ENCODE results near the gene ZNF444. TPM values are rescaled to one million over a fixed set of nuclear protein-coding genes. Genes with fewer than 3 reads are reported as not detected.

ZNF444 gene
- total RNA-seq, 1 donor from 2014 or later, result 10.2 TPM

GRCh38 chr19:56106993-56107392, 34.1 kb upstream of the ZNF444 start:
- no peak for FAIRE-seq
- DNase-seq (ENCODE audit: low spot score in 2 of 2), result no peak

GRCh38 chr19:56107626-56108351, 33.3 kb upstream of the ZNF444 start:
- no peak for DNase-seq (ENCODE audit: low spot score in 2 of 2)
- FAIRE-seq, result no peak

GRCh38 chr19:56108447-56109195, 32.5 kb upstream of the ZNF444 start:
- no peak for FAIRE-seq
- DNase-seq (ENCODE audit: low spot score in 2 of 2), result no peak

- FAIRE-seq (no peak), DNase-seq (ENCODE audit: low spot score in 2 of 2) (no peak)
Observed at GRCh38 chr19:56109226-56109625, 31.9 kb upstream of the ZNF444 start.

GRCh38 chr19:56110515-56111448, 30.3 kb upstream of the ZNF444 start:
- FAIRE-seq (no peak), DNase-seq (ENCODE audit: low spot score in 2 of 2) (no peak)

- FAIRE-seq, result no peak
Observed at GRCh38 chr19:56111601-56112312, 29.3 kb upstream of the ZNF444 start.

GRCh38 chr19:56112313-56112709, 28.8 kb upstream of the ZNF444 start:
- no peak for FAIRE-seq

More at GRCh38 chr19:56111601-56112312, 29.3 kb upstream of the ZNF444 start:
- peak in 1 of 2 donors; percentile 61 for DNase-seq (ENCODE audit: low spot score in 2 of 2)

GRCh38 chr19:56113074-56113632, 27.9 kb upstream of the ZNF444 start:
- no peak for DNase-seq (ENCODE audit: low spot score in 2 of 2)
- FAIRE-seq, result no peak

More at GRCh38 chr19:56112313-56112709, 28.8 kb upstream of the ZNF444 start:
- DNase-seq (ENCODE audit: low spot score in 2 of 2), result no peak

- DNase-seq (ENCODE audit: low spot score in 2 of 2) (no peak), FAIRE-seq (no peak)
Observed at GRCh38 chr19:56114051-56114777, 26.9 kb upstream of the ZNF444 start.

- FAIRE-seq, result no peak
- no peak for DNase-seq (ENCODE audit: low spot score in 2 of 2)
Observed at GRCh38 chr19:56114778-56115110, 26.3 kb upstream of the ZNF444 start.

- DNase-seq (ENCODE audit: low spot score in 2 of 2) (no peak), FAIRE-seq (no peak)
Observed at GRCh38 chr19:56115490-56115889, 25.6 kb upstream of the ZNF444 start.

- FAIRE-seq (no peak), DNase-seq (ENCODE audit: low spot score in 2 of 2) (no peak)
Observed at GRCh38 chr19:56116606-56117005, 24.5 kb upstream of the ZNF444 start.

GRCh38 chr19:56117376-56117884, 23.7 kb upstream of the ZNF444 start:
- FAIRE-seq (no peak), DNase-seq (ENCODE audit: low spot score in 2 of 2) (no peak)

GRCh38 chr19:56117889-56118288, 23.2 kb upstream of the ZNF444 start:
- no peak for FAIRE-seq
- no peak for DNase-seq (ENCODE audit: low spot score in 2 of 2)

GRCh38 chr19:56118666-56119581, 22.2 kb upstream of the ZNF444 start:
- FAIRE-seq, result no peak
- no peak for DNase-seq (ENCODE audit: low spot score in 2 of 2)

GRCh38 chr19:56119582-56119978, 21.5 kb upstream of the ZNF444 start:
- FAIRE-seq, result no peak
- DNase-seq (ENCODE audit: low spot score in 2 of 2), result no peak

GRCh38 chr19:56120002-56120370, 21.1 kb upstream of the ZNF444 start:
- DNase-seq (ENCODE audit: low spot score in 2 of 2), result no peak
- no peak for FAIRE-seq

Measured in frontal cortex (tissue), 4 donors.